GM19238 (cell line): ENCODE measurements around the gene HINT3.
"Not testable (repeated sequence)": the region's sequence is repeated elsewhere in the genome, so short reads cannot be mapped to it uniquely, and the experiment has no call there.

Source experiments
- DNase-seq: peaks from one replicate; pipeline ENCODE4 v3.0.0; 2011; ENCODE audit warnings: low spot score; ENCODE audit not compliant: insufficient read length

HINT3 gene

DNA sequence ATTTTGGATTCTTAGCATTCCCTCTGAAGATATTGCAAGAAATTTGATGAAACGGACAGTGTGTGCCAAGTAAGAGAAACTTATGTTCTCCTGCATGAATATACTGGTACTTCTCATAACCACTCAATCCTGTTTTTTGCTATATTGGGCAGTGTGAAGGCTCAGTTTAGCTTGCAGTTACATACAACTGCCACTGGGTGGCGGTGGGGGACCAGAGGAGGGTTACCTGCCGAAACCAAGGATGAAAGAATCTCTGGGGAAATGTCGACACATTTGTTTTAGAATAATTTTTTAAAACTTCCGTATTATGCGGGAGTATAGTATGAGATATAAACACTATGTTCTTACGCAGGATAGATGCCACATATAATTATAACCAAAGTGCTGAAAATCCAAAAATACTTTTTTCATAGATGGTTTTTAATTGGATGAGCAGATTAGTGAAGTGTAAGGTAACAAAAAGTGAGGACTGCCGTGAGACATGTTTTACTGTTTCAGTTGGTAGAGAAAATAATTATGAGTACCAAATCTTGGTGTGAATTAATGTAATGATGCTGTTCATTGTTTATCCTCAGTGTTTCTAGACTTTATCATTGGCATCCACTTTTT is 39.5 kb downstream of the HINT3 start:
- peak; percentile 35 for DNase-seq

DNA sequence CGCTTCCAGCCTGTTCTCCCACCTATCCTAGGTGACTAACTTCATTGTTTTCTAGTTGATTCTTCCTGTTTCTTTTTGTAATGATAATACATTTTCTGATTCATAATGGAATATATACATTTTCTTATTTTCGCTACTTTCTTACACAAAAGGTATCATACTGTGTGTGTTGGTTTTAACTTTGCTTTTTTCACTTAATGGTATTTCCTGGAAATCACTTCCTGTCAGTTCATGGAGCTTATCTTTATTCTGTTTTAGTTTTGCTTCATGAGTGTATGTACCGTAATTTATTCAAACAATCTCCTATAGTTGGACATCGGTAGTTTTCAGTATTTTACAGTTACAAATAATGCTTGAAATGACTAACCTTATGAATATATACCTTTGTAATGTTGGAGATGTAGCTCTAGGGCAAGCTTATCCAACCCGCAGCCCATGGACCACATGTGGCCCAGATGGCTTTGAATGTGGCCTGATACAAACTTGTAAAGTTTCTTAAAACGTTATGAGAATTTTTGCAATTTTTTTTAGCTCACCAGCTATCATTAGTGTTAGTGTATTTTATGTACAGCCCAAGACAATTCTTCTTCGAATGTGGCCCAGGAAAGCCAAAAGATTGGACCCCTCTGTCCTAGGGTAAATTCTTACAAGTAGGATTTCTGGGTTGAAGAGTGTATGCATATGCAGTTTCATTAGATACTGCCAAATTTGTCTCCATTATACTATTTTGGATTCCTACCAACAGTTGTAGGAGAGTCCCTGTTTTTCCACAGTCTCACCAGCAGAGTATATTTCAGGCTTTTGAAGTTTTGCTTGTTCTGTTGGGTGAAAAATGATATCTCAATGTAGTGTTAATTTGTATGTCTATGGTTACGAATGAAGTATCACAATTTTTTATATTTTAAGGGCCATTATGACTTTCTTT is 46.4 kb downstream of the HINT3 start:
- no peak for DNase-seq

DNA sequence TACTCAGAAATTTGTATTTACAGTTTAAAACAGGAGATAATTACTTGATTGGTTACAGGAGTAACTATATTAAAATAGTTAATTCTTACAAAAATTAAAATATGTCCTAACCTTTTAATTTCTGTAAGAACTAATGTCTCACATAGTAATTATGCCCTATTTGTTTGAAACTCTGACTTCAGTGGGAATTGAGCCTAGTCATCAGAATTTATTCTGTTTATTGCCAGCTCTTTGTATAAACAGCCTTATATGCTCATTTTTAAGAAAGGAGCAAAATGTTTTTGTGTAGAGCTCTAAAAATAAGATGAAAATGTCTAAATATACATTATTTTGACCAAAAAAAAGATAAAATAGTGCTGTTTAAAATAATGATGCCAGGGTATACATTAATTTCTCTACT is 51.2 kb downstream of the HINT3 start:
- DNase-seq: no peak

GRCh38 chr6:126010040-126010439 is 53.5 kb downstream of the HINT3 start:
- no peak for DNase-seq

GRCh38 chr6:126015863-126016262 is 59.3 kb downstream of the HINT3 start:
- no peak for DNase-seq

- DNase-seq: no peak
Observed at GRCh38 chr6:126016591-126016990, 60.0 kb downstream of the HINT3 start.

DNA sequence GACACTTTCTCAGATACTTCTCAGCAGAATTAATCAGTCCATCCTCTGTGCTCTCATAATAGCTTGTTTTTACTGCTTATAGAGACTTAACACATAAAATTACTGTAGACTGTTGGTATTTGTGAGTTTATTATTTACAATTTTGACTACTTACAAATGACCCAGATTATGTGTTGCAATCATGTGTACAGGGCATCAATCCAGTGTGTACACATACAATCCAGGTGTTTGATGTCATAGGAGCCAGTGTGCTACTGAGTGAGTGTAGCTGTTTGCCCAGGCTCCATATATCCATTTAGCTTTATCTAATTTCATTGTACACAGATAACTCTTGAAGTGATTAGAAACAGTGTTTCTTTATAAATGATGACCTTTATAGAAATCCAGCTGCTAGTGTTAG is 61.1 kb downstream of the HINT3 start:
- DNase-seq: no peak

DNA sequence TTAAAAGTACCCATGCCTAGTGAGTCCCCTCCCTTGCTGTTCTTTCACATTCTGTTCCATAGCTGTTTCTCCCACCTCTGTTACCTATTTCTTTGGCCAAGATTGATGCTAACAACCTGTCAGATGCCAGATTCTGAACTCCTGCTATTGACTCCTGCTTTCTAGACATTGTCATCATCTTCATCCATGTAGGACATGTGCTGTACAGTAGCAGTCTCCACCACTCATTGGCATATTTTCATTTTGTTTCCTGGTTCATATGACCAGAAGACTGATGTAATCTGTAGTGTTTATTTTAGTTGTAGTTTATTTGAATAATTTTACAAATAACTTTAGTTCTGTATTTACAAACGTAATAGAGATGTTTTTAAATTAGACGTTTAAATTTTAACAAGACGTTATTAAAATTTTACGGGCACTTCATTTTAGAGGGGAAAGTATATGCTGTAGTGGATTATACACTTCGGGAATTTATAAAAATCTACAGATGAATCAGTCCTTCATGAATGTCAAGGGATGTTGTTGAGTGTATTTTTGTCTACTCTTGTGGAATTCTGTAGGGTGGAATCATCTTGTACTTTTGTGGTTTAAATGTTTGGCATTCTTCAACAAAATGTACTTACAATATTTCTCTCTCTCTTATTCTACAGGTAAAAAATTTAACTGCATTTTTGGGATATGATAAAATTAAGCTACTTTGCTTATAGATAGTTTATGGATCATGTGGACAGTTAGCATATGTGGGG is 63.9 kb downstream of the HINT3 start:
- no peak for DNase-seq

DNA sequence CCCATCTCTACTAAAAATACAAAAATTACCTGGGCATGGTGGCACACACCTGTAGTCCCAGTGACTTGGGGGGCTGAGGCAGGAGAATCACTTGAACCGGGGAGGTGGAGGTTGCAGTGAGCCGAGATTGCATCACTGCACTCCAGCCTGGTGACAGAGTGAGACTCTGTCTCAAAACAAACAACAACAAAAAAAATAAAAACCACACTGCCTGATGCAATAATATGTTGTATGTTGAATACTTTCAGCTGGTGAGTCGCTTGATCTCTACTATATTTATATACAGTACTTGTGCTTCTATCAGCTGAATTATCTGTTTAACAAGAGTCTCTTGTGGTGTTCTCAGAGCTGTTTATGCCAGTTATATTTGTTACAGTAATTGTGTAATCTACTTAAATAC is 66.9 kb downstream of the HINT3 start:
- not testable (repeated sequence) for DNase-seq

GRCh38 chr6:126026001-126026400 is 69.4 kb downstream of the HINT3 start:
- no peak for DNase-seq

- no peak for DNase-seq
Observed at GRCh38 chr6:126027601-126028000, 71.0 kb downstream of the HINT3 start.
